SH-SY5Y (cell line): ENCODE measurements around the gene LRRC74A.

Experiments used
- GATA2 ChIP-seq: IDR thresholded peaks from 2 replicates; pipeline ENCODE4 v1.6.1; 2011; ENCODE audit warnings: mild to moderate bottlenecking, low read depth, low read length
- GATA3 ChIP-seq: IDR thresholded peaks from 2 replicates; pipeline ENCODE4 v1.6.1; 2011; ENCODE audit warnings: low read depth, mild to moderate bottlenecking, low read length, moderate library complexity

DNA sequence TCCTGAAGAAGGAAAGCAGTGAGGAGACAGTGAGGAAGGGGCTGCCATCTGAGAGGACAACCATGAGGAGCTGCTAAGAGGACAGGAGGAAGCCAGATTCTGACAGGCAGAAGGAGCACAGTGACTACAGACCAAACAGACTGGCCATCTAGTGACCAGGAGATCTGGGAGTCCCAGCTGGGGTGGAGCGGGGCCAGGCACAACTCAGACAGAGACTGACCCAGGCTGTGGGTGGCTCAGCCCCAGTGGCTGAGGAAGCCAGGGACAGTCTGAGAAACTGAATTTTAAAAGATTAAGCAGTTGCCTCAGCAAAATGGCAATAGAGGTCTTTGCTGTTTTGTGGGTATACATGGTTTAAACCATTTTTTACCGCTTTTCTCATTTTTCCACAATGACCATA is 28.9 kb downstream of the LRRC74A start:
- TF ChIP-seq GATA3 = no peak
- TF ChIP-seq GATA2 = no peak
